H1 (cell line): ENCODE results near the gene USP20. TPM values are rescaled to one million over a fixed set of nuclear protein-coding genes. Genes with fewer than 3 reads are reported as not detected.

Experiments used
- CTCF ChIA-PET: fragments of 300-600 bp; sonication (Branson Sonifier 250); formaldehyde crosslinking; loops from one replicate; lab custom pipeline; 2021; ENCODE audit not compliant: partially characterized antibody; lab: Charles Lee
- POLR2A ChIA-PET: fragments of 300-600 bp; sonication (Branson Sonifier 250); formaldehyde crosslinking; loops from one replicate; lab custom pipeline; 2021; ENCODE audit warnings: inconsistent platforms; ENCODE audit not compliant: partially characterized antibody; lab: Charles Lee
- DNase-seq, 2 experiments: peaks; one replicate each; pipeline versions ENCODE4 v3.0.0 to v3.0.0-alpha.2; 2010 to 2022; ENCODE audit warnings: low spot score in 2 of 2, low read depth in 1 of 2, mixed read lengths in 1 of 2
- FAIRE-seq: peaks from 2 replicates; lab custom pipeline; 2011; peaks lifted over from hg19 to GRCh38; lab: Jason Lieb, UNC
- H2AFZ ChIP-seq: 2 replicates; pipeline ENCODE4 v1.8.1; 2012; ENCODE audit warnings: low read length, inconsistent platforms
- H2AK5ac ChIP-seq: 2 replicates; pipeline ENCODE4 v1.6.1; 2013; ENCODE audit warnings: low read depth, low read length
- H2BK120ac ChIP-seq: replicated peaks from 2 replicates; pipeline ENCODE3; 2013; ENCODE audit warnings: low read depth, low read length, inconsistent platforms
- H2BK12ac ChIP-seq: 2 replicates; pipeline ENCODE4 v1.6.1; 2013; ENCODE audit warnings: low read depth, low read length
- H2BK15ac ChIP-seq: 2 replicates; pipeline ENCODE4 v1.6.1; 2013; ENCODE audit warnings: low read length
- H2BK20ac ChIP-seq: 2 replicates; pipeline ENCODE4 v1.6.1; 2013; ENCODE audit warnings: low read length
- H2BK5ac ChIP-seq: 2 replicates; pipeline ENCODE4 v1.6.1; 2013; ENCODE audit warnings: low read depth, low read length
- H3K14ac ChIP-seq: 2 replicates; pipeline ENCODE4 v1.6.1; 2013; ENCODE audit warnings: inconsistent platforms; ENCODE audit not compliant: insufficient read length
- H3K18ac ChIP-seq: 2 replicates; pipeline ENCODE4 v1.6.1; 2013; ENCODE audit warnings: low read length; ENCODE audit errors: extremely low read depth
- H3K23ac ChIP-seq: 2 replicates; pipeline ENCODE4 v1.6.1; 2013; ENCODE audit warnings: inconsistent platforms; ENCODE audit not compliant: insufficient read length
- H3K23me2 ChIP-seq: 2 replicates; pipeline ENCODE4 v1.6.1; 2013; ENCODE audit warnings: low read depth, low read length
- H3K27ac ChIP-seq: 2 replicates; pipeline ENCODE4 v1.6.1; 2011; ENCODE audit warnings: low read depth, low read length, inconsistent platforms
- H3K27me3 ChIP-seq, 4 experiments: replicated peaks in 1 of 4; 1 replicate in 1 of 4; 2 replicates in 3 of 4; pipeline versions ENCODE4 v1.6.1 to v1.8.1; 2011 to 2013; ENCODE audit warnings: low read length in 3 of 4, mild to moderate bottlenecking in 3 of 4, inconsistent platforms in 2 of 4, mixed read lengths in 2 of 4, moderate library complexity in 1 of 4; ENCODE audit not compliant: control insufficient read depth in 3 of 4, insufficient read depth in 3 of 4; ENCODE audit errors: extremely low read depth in 1 of 4
- H3K36me3 ChIP-seq, 4 experiments: 2 replicates each; pipeline versions ENCODE4 v1.6.1 to v1.8.1; 2011 to 2013; ENCODE audit warnings: mild to moderate bottlenecking in 4 of 4, low read length in 3 of 4, moderate library complexity in 2 of 4, control low read depth in 1 of 4, inconsistent platforms in 1 of 4; ENCODE audit not compliant: insufficient read depth in 4 of 4, control insufficient read depth in 2 of 4
- H3K4ac ChIP-seq: replicated peaks from 2 replicates; pipeline ENCODE3; 2013; ENCODE audit warnings: low read length, low read depth, mixed read lengths, inconsistent platforms; ENCODE audit not compliant: insufficient read length
- H3K4me1 ChIP-seq, 4 experiments: replicated peaks in 1 of 4; 1 replicate in 1 of 4; 2 replicates in 3 of 4; pipeline versions ENCODE4 v1.6.1 to v1.8.1; 2011 to 2013; ENCODE audit warnings: low read length in 3 of 4, inconsistent platforms in 2 of 4, mixed read lengths in 1 of 4; ENCODE audit not compliant: insufficient read depth in 4 of 4, control insufficient read depth in 3 of 4
- H3K4me2 ChIP-seq, 2 experiments: 2 replicates each; pipeline versions ENCODE4 v1.6.1 to v1.8.1; 2011 to 2013; ENCODE audit warnings: low read depth in 2 of 2, low read length in 2 of 2, control low read depth in 1 of 2, inconsistent platforms in 1 of 2, mild to moderate bottlenecking in 1 of 2; ENCODE audit not compliant: insufficient read depth in 1 of 2
- H3K4me3 ChIP-seq, 4 experiments: fragments of 200-600, 300-600 bp in 1 of 4; sonication (generic), shearing (Covaris generic), sonication (Bioruptor Twin) in 1 of 4; 2 replicates each; pipeline versions ENCODE4 v1.5.1 to v1.8.1; 2011 to 2016; ENCODE audit warnings: low read length in 4 of 4, low read depth in 3 of 4, control low read depth in 2 of 4, inconsistent platforms in 2 of 4, mild to moderate bottlenecking in 2 of 4, mixed read lengths in 1 of 4, moderate library complexity in 1 of 4; ENCODE audit not compliant: insufficient read depth in 2 of 4; ENCODE audit errors: extremely low read depth in 1 of 4
- H3K56ac ChIP-seq: replicated peaks from 2 replicates; pipeline ENCODE3; 2013; ENCODE audit warnings: low read depth, mild to moderate bottlenecking, mixed read lengths, low read length, inconsistent platforms; ENCODE audit not compliant: insufficient read length
- H3K79me1 ChIP-seq: 2 replicates; pipeline ENCODE4 v1.6.1; 2013; ENCODE audit warnings: low read depth, low read length, control low read depth
- H3K79me2 ChIP-seq, 2 experiments: 2 replicates each; pipeline versions ENCODE4 v1.6.1 to v1.8.1; 2012 to 2013; ENCODE audit warnings: low read length in 2 of 2, mild to moderate bottlenecking in 2 of 2, inconsistent platforms in 1 of 2; ENCODE audit not compliant: insufficient read depth in 2 of 2, control insufficient read depth in 1 of 2
- H3K9ac ChIP-seq, 4 experiments: replicated peaks in 1 of 4; 1 replicate in 1 of 4; 2 replicates in 3 of 4; pipeline versions ENCODE4 v1.6.1 to v1.8.1; 2011 to 2013; ENCODE audit warnings: low read depth in 3 of 4, low read length in 3 of 4, control low read depth in 2 of 4, mild to moderate bottlenecking in 2 of 4, moderate library complexity in 2 of 4, inconsistent platforms in 1 of 4; ENCODE audit errors: extremely low read depth in 1 of 4
- H3K9me3 ChIP-seq, 2 experiments: 2 replicates each; pipeline versions ENCODE4 v1.6.1 to v1.8.1; 2012 to 2013; ENCODE audit warnings: mild to moderate bottlenecking in 2 of 2, moderate library complexity in 2 of 2, control low read depth in 1 of 2, inconsistent platforms in 1 of 2, low read depth in 1 of 2, low read length in 1 of 2, mixed read lengths in 1 of 2; ENCODE audit not compliant: insufficient read depth in 2 of 2
- H4K20me1 ChIP-seq, 2 experiments: replicated peaks in 1 of 2; 2 replicates each; pipeline versions ENCODE3 to v1.8.1; 2011 to 2013; ENCODE audit warnings: inconsistent platforms in 2 of 2, low read length in 2 of 2, mild to moderate bottlenecking in 1 of 2; ENCODE audit not compliant: insufficient read depth in 2 of 2, control insufficient read depth in 1 of 2
- H4K5ac ChIP-seq: 2 replicates; pipeline ENCODE4 v1.6.1; 2013; ENCODE audit warnings: low read length, low read depth, mixed read lengths, inconsistent platforms; ENCODE audit not compliant: insufficient read length
- H4K8ac ChIP-seq: 2 replicates; pipeline ENCODE4 v1.8.0; 2013; ENCODE audit warnings: mild to moderate bottlenecking, moderate library complexity, low read length, inconsistent platforms; ENCODE audit not compliant: insufficient read depth; ENCODE audit errors: extremely low read depth
- H4K91ac ChIP-seq: replicated peaks from 2 replicates; pipeline ENCODE3; 2013; ENCODE audit warnings: low read length, mixed read lengths, inconsistent platforms; ENCODE audit not compliant: insufficient read length
- BCL11A ChIP-seq, 2 experiments: IDR thresholded peaks; one replicate each; pipeline ENCODE4 v1.6.1; 2011; ENCODE audit warnings: low read depth in 2 of 2, low read length in 2 of 2, mild to moderate bottlenecking in 2 of 2
- CBX8 ChIP-seq: fragments of 300-800, 300-1000 bp; sonication (generic); IDR thresholded peaks from 2 replicates; pipeline ENCODE4 v1.7.1; 2016; ENCODE audit warnings: low read depth, low read length, borderline replicate concordance
- CEBPB ChIP-seq: IDR thresholded peaks from 2 replicates; pipeline ENCODE4 v1.6.1; 2012; ENCODE audit warnings: low read depth, low read length
- CHD1 ChIP-seq: IDR thresholded peaks from 2 replicates; pipeline ENCODE4 v1.6.1; 2012; ENCODE audit warnings: low read depth, low read length, improper control_type of control experiment
- CREB1 ChIP-seq: IDR thresholded peaks from 2 replicates; pipeline ENCODE4 v1.6.1; 2012; ENCODE audit warnings: inconsistent platforms
- JUN ChIP-seq: IDR thresholded peaks from 2 replicates; pipeline ENCODE4 v1.6.1; 2011; ENCODE audit warnings: low read depth, mild to moderate bottlenecking, improper control_type of control experiment, low read length
- KDM1A ChIP-seq: fragments of 200-600, 300-600 bp; sonication (generic); IDR thresholded peaks from 2 replicates; pipeline ENCODE4 v1.7.1; 2016; ENCODE audit warnings: mild to moderate bottlenecking, low read length, borderline replicate concordance
- MAFK ChIP-seq: IDR thresholded peaks from 2 replicates; pipeline ENCODE4 v1.6.1; 2012; ENCODE audit warnings: low read depth, mild to moderate bottlenecking, improper control_type of control experiment, low read length
- RNF2 ChIP-seq: fragments of 200-900, 300-1000 bp; sonication (generic); IDR thresholded peaks from 2 replicates; pipeline ENCODE4 v1.7.1; 2016; ENCODE audit warnings: borderline replicate concordance, low read depth, mild to moderate bottlenecking, antibody characterized with exemption, low read length; ENCODE audit not compliant: poor library complexity, severe bottlenecking; ENCODE audit errors: missing control alignments
- YY1 ChIP-seq: IDR thresholded peaks from 2 replicates; pipeline ENCODE4 v1.6.1; 2011; ENCODE audit warnings: low read depth, mild to moderate bottlenecking, low read length
- WGBS, 2 experiments: shearing (Covaris generic) in 1 of 2; methylation state at CpG; one replicate each; pipeline versions ENCODE4 v1.1.6 to v1.1.7; 2013 to 2015; ENCODE audit warnings: low lambda C conversion rate in 2 of 2, mixed read lengths in 2 of 2, inconsistent platforms in 1 of 2, low coverage in 1 of 2, missing lambda C conversion rate in 1 of 2; ENCODE audit not compliant: insufficient replicate concordance in 2 of 2, insufficient coverage in 1 of 2, insufficient read length in 1 of 2; ENCODE audit errors: extremely low coverage in 1 of 2, missing lambda C conversion rate in 1 of 2; 5-methylcytosine and 5-hydroxymethylcytosine counted together
- polyA plus RNA-seq, 7 experiments: library from polyadenylated mRNA; depleted of rRNA in 3 of 7; stranded (reverse) in 5 of 7; unstranded in 2 of 7; fragments of >200 nt in 5 of 7; fragments of 200-250 nt in 2 of 7; gene quantifications; 1 replicate in 5 of 7; 2 replicates in 1 of 7; 4 replicates in 1 of 7; pipeline versions ENCODE4 v1.2.1 to v1.2.3, GENCODE V29; 2011 to 2013; ENCODE audit warnings: missing spikeins in 2 of 7, mixed read lengths in 2 of 7
- total RNA-seq: library from RNA; stranded (reverse); fragmentation: NEBNext Ultra II Directional; extraction: Animal tissue kit (Norgen Biotek cat#: 25700); gene quantifications from 2 replicates; pipeline ENCODE4 v1.2.1, GENCODE V29; 2021

Gene USP20
- total and polyA plus RNA-seq, 2 of the 8 experiments (the other 6 are each of a cell fraction or from before 2014, with no cell fraction given): 13.4 to 23.0 TPM

- no peak overlapping the region for H3K14ac ChIP-seq
- no peaks in the 10 kb centered on the region for H3K23me2 ChIP-seq
- H3K36me3 ChIP-seq: peaks cover 0 to 4% (median 0%) of the 10 kb centered on the region in 4 experiments; a peak in 1 of 8 replicates
- H3K4me1 ChIP-seq: peaks cover 2 to 8% (median 5%) of the 10 kb centered on the region in 4 experiments; a peak in 4 of 7 replicates
- ChIA-PET POLR2A (no interaction called here), CTCF (interaction anchor here (0.5 to 1.1 kb wide), 2 partner anchors 32 to 36 kb away, joined by 3 read pairs; no protein-coding TSS in a partner anchor)
- no peak overlapping the region for H3K27ac ChIP-seq
- H3K79me1 ChIP-seq: no peaks in the 10 kb centered on the region
- no peaks in the 10 kb centered on the region for H3K9me3 ChIP-seq
- H3K18ac ChIP-seq: no peak overlapping the region
- H2AK5ac ChIP-seq: no peak overlapping the region
- H3K23ac ChIP-seq: no peak overlapping the region
- WGBS, 2 experiments: 85% methylated on average over 15 of the region's 15 CpGs; no CpG with 5 or more reads in 1 of the 2 experiments
- H4K8ac ChIP-seq: no peak overlapping the region
- H2BK15ac ChIP-seq: no peak overlapping the region
- H2AFZ ChIP-seq: no peak overlapping the region
- H4K20me1 ChIP-seq: no peaks in the 10 kb centered on the region
- no peak overlapping the region for H3K56ac ChIP-seq
- H2BK12ac ChIP-seq: no peak overlapping the region
- H2BK20ac ChIP-seq: no peak overlapping the region
- no peak overlapping the region for H2BK5ac ChIP-seq
- no peak overlapping the region for H2BK120ac ChIP-seq
- no peaks in the 10 kb centered on the region for H3K79me2 ChIP-seq
- H4K91ac ChIP-seq: no peak overlapping the region
- DNase-seq (no peak), FAIRE-seq (no peak)
- H3K4ac ChIP-seq: no peak overlapping the region
- H3K9ac ChIP-seq: no peak overlapping the region
- no peaks in the 10 kb centered on the region for H3K27me3 ChIP-seq
- H3K4me3 ChIP-seq: no peak overlapping the region
- no peak overlapping the region for H3K4me2 ChIP-seq
- TF ChIP-seq CREB1 (no peak), KDM1A (no peak), RNF2 (no peak), MAFK (no peak), CBX8 (no peak), BCL11A (IDR thresholded peaks at IDR 0.05; ENCODE audit: low read depth in 2 of 2, low read length in 2 of 2) (no peak), CHD1 (no peak), JUN (no peak), YY1 (no peak), CEBPB (no peak)
- no peak overlapping the region for H4K5ac ChIP-seq
Measured at GRCh38 chr9:129910628-129911567, 75.6 kb downstream of the USP20 start.
